Liver (tissue), 9 donors: ENCODE measurements around the gene TNMD. TPM values are rescaled to one million over a fixed set of nuclear protein-coding genes. Genes with fewer than 3 reads are reported as not detected.

Experiments
- DNase-seq: peaks from one replicate; pipeline ENCODE4 v3.0.0-alpha.2; 2017; ENCODE audit warnings: low spot score
- H3K27ac ChIP-seq, 2 donors: one replicate each; pipeline ENCODE4 v1.7.0; 2013; ENCODE audit warnings: inconsistent platforms in 2 of 2, low read length in 2 of 2, control low read depth in 1 of 2, low read depth in 1 of 2, mild to moderate bottlenecking in 1 of 2
- H3K27me3 ChIP-seq, 4 donors: one replicate each; pipeline versions ENCODE4 v1.6.1 to v1.7.0; 2013; ENCODE audit warnings: low read length in 3 of 4, inconsistent platforms in 1 of 4, mild to moderate bottlenecking in 1 of 4, moderate library complexity in 1 of 4; ENCODE audit not compliant: control insufficient read depth in 4 of 4, insufficient read depth in 4 of 4
- H3K36me3 ChIP-seq, 4 donors: one replicate each; pipeline versions ENCODE4 v1.6.1 to v1.7.0; 2013; ENCODE audit warnings: low read length in 3 of 4, mild to moderate bottlenecking in 3 of 4, low read depth in 1 of 4, moderate library complexity in 1 of 4; ENCODE audit not compliant: control insufficient read depth in 4 of 4, insufficient read depth in 3 of 4
- H3K4me1 ChIP-seq, 4 donors: one replicate each; pipeline versions ENCODE4 v1.6.1 to v1.7.0; 2013; ENCODE audit warnings: low read length in 3 of 4, mild to moderate bottlenecking in 3 of 4, moderate library complexity in 1 of 4; ENCODE audit not compliant: control insufficient read depth in 4 of 4, insufficient read depth in 4 of 4
- H3K4me3 ChIP-seq, 3 donors: one replicate each; pipeline versions ENCODE4 v1.6.1 to v1.7.0; 2013; ENCODE audit warnings: low read length in 3 of 3, control low read depth in 1 of 3, low read depth in 1 of 3, mild to moderate bottlenecking in 1 of 3
- H3K9ac ChIP-seq, 2 donors: one replicate each; pipeline ENCODE4 v1.7.0; 2013; ENCODE audit warnings: low read length in 2 of 2, mild to moderate bottlenecking in 2 of 2, moderate library complexity in 2 of 2, control low read depth in 1 of 2, low read depth in 1 of 2
- H3K9me3 ChIP-seq, 4 donors: one replicate each; pipeline versions ENCODE4 v1.6.1 to v1.7.0; 2013; ENCODE audit warnings: low read length in 3 of 4; ENCODE audit not compliant: control insufficient read depth in 4 of 4
- ATF3 ChIP-seq: IDR thresholded peaks from 2 replicates; pipeline ENCODE4 v1.6.1; 2016; ENCODE audit warnings: antibody characterized with exemption
- CTCF ChIP-seq: fragments of 150-350 bp; IDR thresholded peaks from 2 replicates; pipeline ENCODE4 v1.5.1; 2017; ENCODE audit warnings: improper control_type of control experiment, low read depth, low read length; ENCODE audit not compliant: missing input control
- FOXA1 ChIP-seq: IDR thresholded peaks from 2 replicates; pipeline ENCODE4 v1.6.1; 2016; ENCODE audit warnings: antibody characterized with exemption
- FOXA2 ChIP-seq: IDR thresholded peaks from 2 replicates; pipeline ENCODE4 v1.6.1; 2016; ENCODE audit warnings: antibody characterized with exemption
- HNF4A ChIP-seq, 2 donors: conservative IDR thresholded peaks; 2 replicates each; pipeline ENCODE4 v1.6.1; 2016; ENCODE audit warnings: antibody characterized with exemption in 2 of 2, mild to moderate bottlenecking in 2 of 2
- HNF4G ChIP-seq: IDR thresholded peaks from 2 replicates; pipeline ENCODE4 v1.6.1; 2016; ENCODE audit warnings: antibody characterized with exemption
- JUND ChIP-seq, 2 donors: IDR thresholded peaks; 2 replicates each; pipeline ENCODE4 v1.6.1; 2016; ENCODE audit warnings: antibody characterized with exemption in 2 of 2
- MAX ChIP-seq: IDR thresholded peaks from 2 replicates; pipeline ENCODE4 v1.6.1; 2016; ENCODE audit warnings: antibody characterized with exemption
- NR2F2 ChIP-seq: IDR thresholded peaks from 2 replicates; pipeline ENCODE4 v1.6.1; 2016; ENCODE audit warnings: antibody characterized with exemption
- RAD21 ChIP-seq, 2 donors: IDR thresholded peaks; 2 replicates each; pipeline ENCODE4 v1.6.1; 2016; ENCODE audit warnings: antibody characterized with exemption in 2 of 2, mild to moderate bottlenecking in 2 of 2
- REST ChIP-seq: IDR thresholded peaks from 2 replicates; pipeline ENCODE4 v1.6.1; 2016; ENCODE audit warnings: antibody characterized with exemption, mild to moderate bottlenecking
- RXRA ChIP-seq, 2 donors: IDR thresholded peaks; 2 replicates each; pipeline ENCODE4 v1.6.1; 2017 to 2018; ENCODE audit warnings: antibody characterized with exemption in 2 of 2, mild to moderate bottlenecking in 1 of 2
- SP1 ChIP-seq: IDR thresholded peaks from 2 replicates; pipeline ENCODE4 v1.6.1; 2018; ENCODE audit warnings: antibody characterized with exemption, mild to moderate bottlenecking
- TAF1 ChIP-seq: conservative IDR thresholded peaks from 2 replicates; pipeline ENCODE4 v1.6.1; 2016; ENCODE audit warnings: antibody characterized with exemption, mild to moderate bottlenecking
- YY1 ChIP-seq: IDR thresholded peaks from 2 replicates; pipeline ENCODE4 v1.6.1; 2016; ENCODE audit warnings: antibody characterized with exemption, mild to moderate bottlenecking
- ZBTB33 ChIP-seq: IDR thresholded peaks from 2 replicates; pipeline ENCODE4 v1.6.1; 2016; ENCODE audit warnings: antibody characterized with exemption
- WGBS: extraction: QIAGEN DNeasy Blood & Tissue Kit; methylation state at CpG from one replicate; pipeline ENCODE4 v1.1.7; 2013; 5-methylcytosine and 5-hydroxymethylcytosine counted together
- polyA plus RNA-seq, 2 donors: library from polyadenylated mRNA; stranded (reverse) in 1 of 2; unstranded in 1 of 2; fragments of 200-250 nt in 1 of 2; fragments of >200 nt in 1 of 2; fragmentation: Nextera tagmentation in 1 of 2; extraction: Ambion mirVana in 1 of 2; gene quantifications; one replicate each; pipeline versions ENCODE4 v1.2.1 to v1.2.3, GENCODE V29; 2013 to 2015
- total RNA-seq, 2 donors: library from RNA; depleted of rRNA; stranded (reverse); fragments of >200 nt; gene quantifications; one replicate each; pipeline ENCODE4 v1.2.3, GENCODE V29; 2014
- donor health status: healthy.
- donor health status: healthy.
- donor health status: healthy.
- donor health status: healthy.
- donor health status: healthy.

The TNMD gene
- total and polyA plus RNA-seq, 4 donors = not detected

GRCh38 chrX:100635040-100635439, 50.3 kb downstream of the TNMD start:
- DNase-seq = no peak
- H3K9ac ChIP-seq = no peak overlapping the region
- no peak overlapping the region for H3K4me3 ChIP-seq
- H3K36me3 ChIP-seq = peaks cover 2 to 4% (median 3%) of the 10 kb centered on the region in 4 donors
- WGBS = 79% methylated on average over 5 of the region's 5 CpGs
- no peak overlapping the region for H3K27ac ChIP-seq
- peaks cover 0 to 2% (median 0%) of the 10 kb centered on the region in 4 donors for H3K4me1 ChIP-seq
- H3K9me3 ChIP-seq = no peaks in the 10 kb centered on the region
- TF ChIP-seq YY1 = no peak
- TF ChIP-seq RXRA (IDR thresholded peaks at IDR 0.05) = no peak
- no peak for TF ChIP-seq FOXA1
- TF ChIP-seq HNF4G = no peak
- TF ChIP-seq NR2F2 = no peak
- TF ChIP-seq SP1 = no peak
- TF ChIP-seq REST = no peak
- no peak for TF ChIP-seq CTCF
- H3K27me3 ChIP-seq = no peaks in the 10 kb centered on the region

GRCh38 chrX:100635989-100636320, 51.2 kb downstream of the TNMD start:
- 13% methylated on average over 8 of the region's 8 CpGs for WGBS
- H3K9me3 ChIP-seq = no peaks in the 10 kb centered on the region
- H3K36me3 ChIP-seq = peaks cover 2 to 4% (median 2%) of the 10 kb centered on the region in 4 donors
- no peaks in the 10 kb centered on the region for H3K27me3 ChIP-seq
- H3K4me1 ChIP-seq = peaks cover 0 to 2% (median 0%) of the 10 kb centered on the region in 4 donors
- TF ChIP-seq JUND (IDR thresholded peaks at IDR 0.05) (no peak), HNF4A (conservative IDR thresholded peaks at IDR 0.05) (no peak), TAF1 (no peak), HNF4G (no peak)
- peak overlapping the region; percentile 21 to 82 (median 71) for H3K4me3 ChIP-seq
- no peak for DNase-seq
- peak overlapping the region; percentile 58 to 67 for H3K27ac ChIP-seq
- peak overlapping the region; percentile 42 to 74 for H3K9ac ChIP-seq

- H3K36me3 ChIP-seq = peaks cover under 1 to 4% (median 2%) of the 10 kb centered on the region in 4 donors
- peaks cover 0 to 2% (median 0%) of the 10 kb centered on the region in 4 donors for H3K4me1 ChIP-seq
- H3K4me3 ChIP-seq = peak within 1 kb of the TSS; percentile 43 to 82 (median 71)
- no peaks in the 10 kb centered on the region for H3K9me3 ChIP-seq
- H3K9ac ChIP-seq = peak within 1 kb of the TSS; percentile 42 to 74
- WGBS = under 1% methylated on average over 51 of the region's 51 CpGs
- H3K27me3 ChIP-seq = no peaks in the 10 kb centered on the region
- DNase-seq = peak; percentile 78
- peak within 1 kb of the TSS; percentile 58 to 67 for H3K27ac ChIP-seq
- TF ChIP-seq FOXA2 (no peak), RXRA (IDR thresholded peaks at IDR 0.05) (no peak), ATF3 (no peak), ZBTB33 (no peak), RAD21 (IDR thresholded peaks at IDR 0.05) (peak; percentile 60 to 73), MAX (no peak), NR2F2 (peak; percentile 17), TAF1 (no peak), FOXA1 (no peak), REST (peak; percentile 31)
Measured at GRCh38 chrX:100636321-100636991, 51.7 kb downstream of the TNMD start, which contains the start of gene TSPAN6. Gene TSPAN6, minus strand, starts transcription at chrX:100636806. Its CDS starts 112 bp downstream, at chrX:100636694.
